H9 (cell line): Measurements from ENCODE around the gene FAM177A1. TPM values are rescaled to one million over a fixed set of nuclear protein-coding genes. Genes with fewer than 3 reads are reported as not detected.

Experiments
- DNase-seq: peaks from one replicate; pipeline ENCODE4 v3.0.0-alpha.2; 2017
- H2AFZ ChIP-seq: one replicate; pipeline ENCODE4 v1.6.1; 2013; ENCODE audit warnings: mild to moderate bottlenecking, low read length, control low read depth, moderate library complexity
- H2AK5ac ChIP-seq: 2 replicates; pipeline ENCODE4 v1.6.1; 2013; ENCODE audit warnings: low read length, control low read depth, mixed read lengths; ENCODE audit not compliant: insufficient read length
- H2BK120ac ChIP-seq: one replicate; pipeline ENCODE4 v1.6.1; 2013; ENCODE audit warnings: low read depth, mild to moderate bottlenecking, low read length, control low read depth, inconsistent platforms; ENCODE audit not compliant: poor library complexity, severe bottlenecking
- H2BK12ac ChIP-seq: 2 replicates; pipeline ENCODE4 v1.6.1; 2013; ENCODE audit warnings: low read length, control low read depth, mixed read lengths, low read depth; ENCODE audit not compliant: insufficient read length
- H2BK15ac ChIP-seq: 2 replicates; pipeline ENCODE4 v1.6.1; 2013; ENCODE audit warnings: low read depth, low read length, control low read depth
- H2BK20ac ChIP-seq: one replicate; pipeline ENCODE4 v1.6.1; 2013; ENCODE audit warnings: low read depth, mild to moderate bottlenecking, low read length, control low read depth, inconsistent platforms; ENCODE audit not compliant: poor library complexity, severe bottlenecking
- H2BK5ac ChIP-seq: 2 replicates; pipeline ENCODE4 v1.6.1; 2013; ENCODE audit warnings: low read length, control low read depth, mixed read lengths; ENCODE audit not compliant: insufficient read length
- H3K14ac ChIP-seq: 2 replicates; pipeline ENCODE4 v1.6.1; 2013; ENCODE audit warnings: low read length, control low read depth; ENCODE audit not compliant: insufficient read depth
- H3K18ac ChIP-seq: 2 replicates; pipeline ENCODE4 v1.6.1; 2013; ENCODE audit warnings: low read depth, mild to moderate bottlenecking, mixed read lengths, low read length, control low read depth; ENCODE audit not compliant: insufficient read length
- H3K23ac ChIP-seq: 2 replicates; pipeline ENCODE4 v1.6.1; 2013; ENCODE audit warnings: low read length, control low read depth, mixed read lengths, low read depth; ENCODE audit not compliant: insufficient read length
- H3K23me2 ChIP-seq: 2 replicates; pipeline ENCODE4 v1.6.1; 2013; ENCODE audit warnings: low read depth, mild to moderate bottlenecking, mixed read lengths, low read length, control low read depth; ENCODE audit not compliant: insufficient read length, poor library complexity, severe bottlenecking
- H3K27ac ChIP-seq: 2 replicates; pipeline ENCODE4 v1.5.1; 2013; ENCODE audit warnings: low read length, control low read depth, mixed read lengths, low read depth; ENCODE audit not compliant: insufficient read length
- H3K27me3 ChIP-seq: 2 replicates; pipeline ENCODE4 v1.6.1; 2013; ENCODE audit warnings: low read length, control low read depth, inconsistent platforms; ENCODE audit not compliant: insufficient read depth
- H3K4ac ChIP-seq: 2 replicates; pipeline ENCODE4 v1.6.1; 2013; ENCODE audit warnings: low read depth, mild to moderate bottlenecking, control low read depth, inconsistent platforms, low read length, moderate library complexity
- H3K4me1 ChIP-seq: 2 replicates; pipeline ENCODE4 v1.6.1; 2013; ENCODE audit warnings: low read length, control low read depth, inconsistent platforms; ENCODE audit not compliant: insufficient read depth
- H3K4me2 ChIP-seq: 2 replicates; pipeline ENCODE4 v1.6.1; 2013; ENCODE audit warnings: low read length, control low read depth, mixed read lengths; ENCODE audit not compliant: insufficient read length, insufficient read depth
- H3K56ac ChIP-seq: 2 replicates; pipeline ENCODE4 v1.6.1; 2013; ENCODE audit warnings: low read depth, mild to moderate bottlenecking, mixed read lengths, low read length, control low read depth; ENCODE audit not compliant: insufficient read length
- H3K79me1 ChIP-seq: 2 replicates; pipeline ENCODE4 v1.6.1; 2013; ENCODE audit warnings: low read depth, mild to moderate bottlenecking, moderate library complexity, low read length, control low read depth, inconsistent platforms; ENCODE audit not compliant: insufficient read depth, poor library complexity, severe bottlenecking
- H3K79me2 ChIP-seq: 2 replicates; pipeline ENCODE4 v1.6.1; 2013; ENCODE audit warnings: low read length, control low read depth, inconsistent platforms; ENCODE audit not compliant: insufficient read depth
- H3K9ac ChIP-seq: 2 replicates; pipeline ENCODE4 v1.6.1; 2013; ENCODE audit warnings: low read length, control low read depth, mixed read lengths; ENCODE audit not compliant: insufficient read length; ENCODE audit errors: extremely low read depth
- H3K9me3 ChIP-seq: one replicate; pipeline ENCODE4 v1.6.1; 2013; ENCODE audit warnings: low read depth, low read length, inconsistent platforms; ENCODE audit not compliant: control insufficient read depth
- H3T11ph ChIP-seq: one replicate; pipeline ENCODE4 v1.6.1; 2013; ENCODE audit warnings: mild to moderate bottlenecking, low read length, control low read depth, inconsistent platforms
- H4K20me1 ChIP-seq: one replicate; pipeline ENCODE4 v1.6.1; 2013; ENCODE audit not compliant: control insufficient read depth, insufficient read length, insufficient read depth
- H4K5ac ChIP-seq: 2 replicates; pipeline ENCODE4 v1.6.1; 2013; ENCODE audit warnings: low read depth, mild to moderate bottlenecking, mixed read lengths, low read length, control low read depth; ENCODE audit not compliant: insufficient read length
- H4K8ac ChIP-seq: replicated peaks from 2 replicates; pipeline ENCODE4 v1.6.1; 2013; ENCODE audit warnings: low read length, control low read depth, mixed read lengths, low read depth; ENCODE audit not compliant: insufficient read length
- H4K91ac ChIP-seq: 2 replicates; pipeline ENCODE4 v1.6.1; 2013; ENCODE audit warnings: low read depth, mild to moderate bottlenecking, moderate library complexity, mixed read lengths, low read length, control low read depth; ENCODE audit not compliant: insufficient read length
- H3K27ac Mint-ChIP-seq, 3 experiments: 2 replicates in 2 of 3; 3 replicates in 1 of 3; pipeline ENCODE4 v1.8.0; 2020 to 2021; ENCODE audit warnings: mixed read lengths in 3 of 3, mild to moderate bottlenecking in 1 of 3, moderate library complexity in 1 of 3
- H3K27me3 Mint-ChIP-seq: 2 replicates; pipeline ENCODE4 v1.8.0; 2021; ENCODE audit warnings: low read depth, mild to moderate bottlenecking, moderate library complexity, mixed read lengths
- H3K36me3 Mint-ChIP-seq, 3 experiments: 2 replicates in 2 of 3; 3 replicates in 1 of 3; pipeline ENCODE4 v1.8.0; 2020 to 2021; ENCODE audit warnings: low read depth in 3 of 3, mixed read lengths in 3 of 3; ENCODE audit not compliant: insufficient read depth in 1 of 3
- H3K4me1 Mint-ChIP-seq, 2 experiments: 2 replicates each; pipeline ENCODE4 v1.8.0; 2020; ENCODE audit warnings: mixed read lengths in 2 of 2
- H3K4me3 Mint-ChIP-seq, 2 experiments: 2 replicates in 1 of 2; 3 replicates in 1 of 2; pipeline ENCODE4 v1.8.0; 2020 to 2021; ENCODE audit warnings: mild to moderate bottlenecking in 2 of 2, mixed read lengths in 2 of 2, moderate library complexity in 1 of 2
- H3K9me3 Mint-ChIP-seq, 2 experiments: 2 replicates in 1 of 2; 3 replicates in 1 of 2; pipeline ENCODE4 v1.8.0; 2020; ENCODE audit warnings: mild to moderate bottlenecking in 2 of 2, mixed read lengths in 2 of 2, moderate library complexity in 1 of 2
- WGBS: extraction: QIAGEN DNeasy Blood & Tissue Kit; methylation state at CpG from one replicate; pipeline ENCODE4 v1.1.7; 2013; ENCODE audit warnings: missing lambda C conversion rate, low lambda C conversion rate, mixed read lengths; ENCODE audit not compliant: insufficient read length; ENCODE audit errors: extremely low coverage; 5-methylcytosine and 5-hydroxymethylcytosine counted together
- total RNA-seq: library from RNA; stranded (reverse); gene quantifications from 2 replicates; pipeline ENCODE4 v1.2.1, GENCODE V29; 2021
- TF ChIP-seq, protein P1 (sequence below): fragments of 200-600 bp; sonication (generic); conservative IDR thresholded peaks from 3 replicates; pipeline ENCODE4 v1.8.0; 2021; ENCODE audit warnings: antibody characterized with exemption, mild to moderate bottlenecking

The FAM177A1 gene
- total RNA-seq, 1 experiment from 2014 or later = 43.1 TPM

DNA sequence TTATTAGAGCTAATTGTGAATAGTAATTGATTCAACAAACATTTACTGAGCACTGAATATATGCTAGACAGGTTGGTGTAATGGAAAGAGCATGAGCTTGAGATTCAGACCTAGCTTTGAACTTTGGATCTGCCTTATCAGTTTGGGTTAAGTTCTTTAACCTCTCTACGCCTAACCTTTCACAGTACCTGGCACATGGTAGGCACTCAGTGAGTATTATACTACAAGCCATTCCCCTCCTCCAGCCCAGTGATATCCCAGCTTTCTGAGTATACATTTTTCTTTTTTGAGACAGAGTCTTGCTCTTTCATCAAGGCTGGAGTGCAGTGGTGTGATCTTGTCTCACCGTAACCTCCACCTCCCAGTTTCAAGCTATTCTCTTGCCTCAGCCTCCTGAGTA is 32.0 kb downstream of the FAM177A1 start:
- Mint-ChIP-seq H3K36me3 (peaks cover 8 to 33% (median 14%) of the 10 kb centered on the region in 3 experiments; a peak in 5 of 7 replicates), H3K4me3 (no peak overlapping the region), H3K4me1 (no peaks in the 10 kb centered on the region), H3K27me3 (no peaks in the 10 kb centered on the region), H3K9me3 (no peaks in the 10 kb centered on the region), H3K27ac (no peak overlapping the region)
- Histone ChIP-seq H2AFZ (no peak overlapping the region), H3K9ac (no peak overlapping the region), H3T11ph (no peak overlapping the region), H4K91ac (no peak overlapping the region), H3K4ac (no peak overlapping the region), H3K27me3 (no peaks in the 10 kb centered on the region), H3K23me2 (no peaks in the 10 kb centered on the region), H3K79me2 (no peaks in the 10 kb centered on the region), H4K20me1 (no peaks in the 10 kb centered on the region), H3K9me3 (no peaks in the 10 kb centered on the region), H2BK15ac (no peak overlapping the region), H2AK5ac (no peak overlapping the region), H3K23ac (no peak overlapping the region), H3K27ac (no peak overlapping the region), H3K14ac (no peak overlapping the region), H3K4me2 (no peak overlapping the region), H3K18ac (no peak overlapping the region), H2BK12ac (no peak overlapping the region), H3K56ac (no peak overlapping the region), H2BK5ac (no peak overlapping the region), H4K8ac (no peak overlapping the region), H2BK20ac (no peak overlapping the region), H3K79me1 (no peaks in the 10 kb centered on the region), H2BK120ac (no peak overlapping the region), H4K5ac (no peak overlapping the region), H3K4me1 (no peaks in the 10 kb centered on the region)
- no peak for DNase-seq
- WGBS = no CpG with 5 or more reads among the region's 2 CpGs
- TF ChIP-seq, protein P1, sequence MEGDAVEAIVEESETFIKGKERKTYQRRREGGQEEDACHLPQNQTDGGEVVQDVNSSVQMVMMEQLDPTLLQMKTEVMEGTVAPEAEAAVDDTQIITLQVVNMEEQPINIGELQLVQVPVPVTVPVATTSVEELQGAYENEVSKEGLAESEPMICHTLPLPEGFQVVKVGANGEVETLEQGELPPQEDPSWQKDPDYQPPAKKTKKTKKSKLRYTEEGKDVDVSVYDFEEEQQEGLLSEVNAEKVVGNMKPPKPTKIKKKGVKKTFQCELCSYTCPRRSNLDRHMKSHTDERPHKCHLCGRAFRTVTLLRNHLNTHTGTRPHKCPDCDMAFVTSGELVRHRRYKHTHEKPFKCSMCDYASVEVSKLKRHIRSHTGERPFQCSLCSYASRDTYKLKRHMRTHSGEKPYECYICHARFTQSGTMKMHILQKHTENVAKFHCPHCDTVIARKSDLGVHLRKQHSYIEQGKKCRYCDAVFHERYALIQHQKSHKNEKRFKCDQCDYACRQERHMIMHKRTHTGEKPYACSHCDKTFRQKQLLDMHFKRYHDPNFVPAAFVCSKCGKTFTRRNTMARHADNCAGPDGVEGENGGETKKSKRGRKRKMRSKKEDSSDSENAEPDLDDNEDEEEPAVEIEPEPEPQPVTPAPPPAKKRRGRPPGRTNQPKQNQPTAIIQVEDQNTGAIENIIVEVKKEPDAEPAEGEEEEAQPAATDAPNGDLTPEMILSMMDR = no peak
